ENCODE data around the gene ALX4. TPM values are rescaled to one million over a fixed set of nuclear protein-coding genes. Genes with fewer than 3 reads are reported as not detected.

ALX4 gene
- total and polyA plus RNA-seq, 2 donors = 0.05 to 0.14 TPM

- H3K4me1 ChIP-seq (ENCODE audit: control insufficient read depth in 2 of 2, insufficient read depth in 2 of 2, low read length in 2 of 2) = no peaks in the 10 kb centered on the region
- no peaks in the 10 kb centered on the region for H3K9me3 ChIP-seq (ENCODE audit: control insufficient read depth in 2 of 2, insufficient read depth in 1 of 2, low read length in 1 of 2)
- no peak for DNase-seq (ENCODE audit: low read depth in 6 of 9, low spot score in 9 of 9)
- H3K36me3 ChIP-seq (ENCODE audit: control insufficient read depth in 2 of 2, insufficient read depth in 2 of 2, low read length in 1 of 2) = peaks cover 0 to 8% of the 10 kb centered on the region in 2 donors
- no peak overlapping the region for H3K4me3 ChIP-seq (ENCODE audit: low read length in 2 of 2)
- 93% methylated on average over 3 of the region's 3 CpGs for WGBS
- no peak overlapping the region for H3K27ac ChIP-seq (ENCODE audit: low read depth in 1 of 2, low read length in 1 of 2)
- H3K27me3 ChIP-seq (ENCODE audit: control insufficient read depth in 2 of 2, insufficient read depth in 1 of 2, low read length in 1 of 2) = no peaks in the 10 kb centered on the region
These were observed 88.5 kb downstream of the ALX4 start for GRCh38 chr11:44221456-44221855.

- Histone ChIP-seq H3K9me3 (ENCODE audit: control insufficient read depth in 2 of 2, insufficient read depth in 1 of 2, low read length in 1 of 2) (no peaks in the 10 kb centered on the region), H3K36me3 (ENCODE audit: control insufficient read depth in 2 of 2, insufficient read depth in 2 of 2, low read length in 1 of 2) (peaks cover 0 to 8% of the 10 kb centered on the region in 2 donors), H3K27ac (ENCODE audit: low read depth in 1 of 2, low read length in 1 of 2) (no peak overlapping the region), H3K4me3 (ENCODE audit: low read length in 2 of 2) (no peak overlapping the region), H3K27me3 (ENCODE audit: control insufficient read depth in 2 of 2, insufficient read depth in 1 of 2, low read length in 1 of 2) (no peaks in the 10 kb centered on the region), H3K4me1 (ENCODE audit: control insufficient read depth in 2 of 2, insufficient read depth in 2 of 2, low read length in 2 of 2) (no peaks in the 10 kb centered on the region)
- DNase-seq (ENCODE audit: low read depth in 6 of 9, low spot score in 9 of 9) = no peak
- WGBS = 95% methylated on average over 4 of the region's 4 CpGs
These were observed 89.8 kb downstream of the ALX4 start for GRCh38 chr11:44219830-44220796.

- WGBS = 95% methylated on average over 1 of the region's 1 CpG
- DNase-seq (ENCODE audit: low read depth in 6 of 9, low spot score in 9 of 9) = no peak
- Histone ChIP-seq H3K27ac (ENCODE audit: low read depth in 1 of 2, low read length in 1 of 2) (no peak overlapping the region), H3K27me3 (ENCODE audit: control insufficient read depth in 2 of 2, insufficient read depth in 1 of 2, low read length in 1 of 2) (no peaks in the 10 kb centered on the region), H3K9me3 (ENCODE audit: control insufficient read depth in 2 of 2, insufficient read depth in 1 of 2, low read length in 1 of 2) (no peaks in the 10 kb centered on the region), H3K4me1 (ENCODE audit: control insufficient read depth in 2 of 2, insufficient read depth in 2 of 2, low read length in 2 of 2) (no peaks in the 10 kb centered on the region), H3K4me3 (ENCODE audit: low read length in 2 of 2) (no peak overlapping the region), H3K36me3 (ENCODE audit: control insufficient read depth in 2 of 2, insufficient read depth in 2 of 2, low read length in 1 of 2) (peaks cover 0 to 8% of the 10 kb centered on the region in 2 donors)
These were observed 92.5 kb downstream of the ALX4 start for GRCh38 chr11:44217432-44217831.

- Histone ChIP-seq H3K4me1 (ENCODE audit: control insufficient read depth in 2 of 2, insufficient read depth in 2 of 2, low read length in 2 of 2) (no peaks in the 10 kb centered on the region), H3K36me3 (ENCODE audit: control insufficient read depth in 2 of 2, insufficient read depth in 2 of 2, low read length in 1 of 2) (no peaks in the 10 kb centered on the region), H3K9me3 (ENCODE audit: control insufficient read depth in 2 of 2, insufficient read depth in 1 of 2, low read length in 1 of 2) (no peaks in the 10 kb centered on the region), H3K27ac (ENCODE audit: low read depth in 1 of 2, low read length in 1 of 2) (no peak overlapping the region), H3K27me3 (ENCODE audit: control insufficient read depth in 2 of 2, insufficient read depth in 1 of 2, low read length in 1 of 2) (no peaks in the 10 kb centered on the region), H3K4me3 (ENCODE audit: low read length in 2 of 2) (no peak overlapping the region)
- DNase-seq (ENCODE audit: low read depth in 6 of 9, low spot score in 9 of 9) = no peak
- WGBS = 99% methylated on average over 1 of the region's 1 CpG
These were observed 96.8 kb downstream of the ALX4 start for GRCh38 chr11:44213148-44213547.

GRCh38 chr11:44212128-44212527, 97.8 kb downstream of the ALX4 start:
- no peak for DNase-seq (ENCODE audit: low read depth in 6 of 9, low spot score in 9 of 9)
- no peaks in the 10 kb centered on the region for H3K36me3 ChIP-seq (ENCODE audit: control insufficient read depth in 2 of 2, insufficient read depth in 2 of 2, low read length in 1 of 2)
- no peaks in the 10 kb centered on the region for H3K4me1 ChIP-seq (ENCODE audit: control insufficient read depth in 2 of 2, insufficient read depth in 2 of 2, low read length in 2 of 2)
- H3K27me3 ChIP-seq (ENCODE audit: control insufficient read depth in 2 of 2, insufficient read depth in 1 of 2, low read length in 1 of 2) = no peaks in the 10 kb centered on the region
- whole genome bisulfite sequencing = 99% methylated on average over 6 of the region's 6 CpGs
- H3K4me3 ChIP-seq (ENCODE audit: low read length in 2 of 2) = no peak overlapping the region
- H3K9me3 ChIP-seq (ENCODE audit: control insufficient read depth in 2 of 2, insufficient read depth in 1 of 2, low read length in 1 of 2) = no peaks in the 10 kb centered on the region
- no peak overlapping the region for H3K27ac ChIP-seq (ENCODE audit: low read depth in 1 of 2, low read length in 1 of 2)

Other genes starting within 250 kb of the ALX4 start
- 6.5 TPM for gene ACCS, start 243.9 kb downstream of the ALX4 start, total RNA-seq
- 27.2 TPM for gene ACCS, start 243.9 kb downstream of the ALX4 start, polyA plus RNA-seq
- gene EXT2, start 214.5 kb downstream of the ALX4 start, total RNA-seq = 20.2 TPM
- 19.3 TPM for gene EXT2, start 214.5 kb downstream of the ALX4 start, polyA plus RNA-seq